Medulla oblongata (tissue), 1 donor: ENCODE measurements around the gene POMC.
"Not testable (repeated sequence)": the region's sequence is repeated elsewhere in the genome, so short reads cannot be mapped to it uniquely, and the experiment has no call there.

Experiments
- DNase-seq: peaks from one replicate; pipeline ENCODE4 v3.0.0-alpha.2; 2015; ENCODE audit errors: extremely low spot score

The POMC gene

GRCh38 chr2:25168256-25169072 is at the start of gene POMC:
POMC (minus strand) TSS chr2:25168580; CDS start chr2:25164772, 3,808 bp downstream.
- DNase-seq = no peak

GRCh38 chr2:25218100-25218499 is 49.7 kb upstream of the POMC start:
- DNase-seq = no peak

GRCh38 chr2:25215948-25216679 is 47.7 kb upstream of the POMC start:
- peak; percentile 62 for DNase-seq

GRCh38 chr2:25215232-25215631 is 46.9 kb upstream of the POMC start:
- no peak for DNase-seq

DNA sequence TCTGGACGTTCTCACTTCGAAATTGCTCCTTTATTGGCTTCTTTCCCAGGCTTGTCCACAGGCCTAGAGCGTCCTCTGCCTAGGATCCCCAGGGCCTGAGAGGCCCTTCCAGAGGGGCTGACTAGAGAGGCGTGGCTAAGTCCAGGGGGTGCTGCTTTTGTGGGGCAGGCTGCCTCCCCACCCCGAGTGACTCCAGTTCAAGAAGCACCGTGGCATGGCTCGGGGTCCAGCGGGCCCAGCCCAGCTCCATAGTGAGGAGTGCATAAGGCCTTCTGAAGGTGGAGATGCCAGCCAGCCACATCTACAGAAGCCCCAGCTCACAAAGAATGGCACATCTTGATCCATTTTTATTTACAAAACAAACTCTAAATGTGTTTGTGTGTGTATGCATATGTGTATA is 44.8 kb upstream of the POMC start:
- no peak for DNase-seq

GRCh38 chr2:25210923-25211322 is 42.5 kb upstream of the POMC start:
- DNase-seq = not testable (repeated sequence)

- DNase-seq = no peak
Observed at GRCh38 chr2:25207078-25207545, 38.7 kb upstream of the POMC start.

GRCh38 chr2:25204190-25204838 is 35.9 kb upstream of the POMC start:
- no peak for DNase-seq

- DNase-seq = no peak
Observed at GRCh38 chr2:25202275-25202674, 33.9 kb upstream of the POMC start.

- no peak for DNase-seq
Observed at GRCh38 chr2:25201794-25202193, 33.4 kb upstream of the POMC start.

GRCh38 chr2:25201265-25201664 is 32.9 kb upstream of the POMC start:
- DNase-seq = no peak

DNA sequence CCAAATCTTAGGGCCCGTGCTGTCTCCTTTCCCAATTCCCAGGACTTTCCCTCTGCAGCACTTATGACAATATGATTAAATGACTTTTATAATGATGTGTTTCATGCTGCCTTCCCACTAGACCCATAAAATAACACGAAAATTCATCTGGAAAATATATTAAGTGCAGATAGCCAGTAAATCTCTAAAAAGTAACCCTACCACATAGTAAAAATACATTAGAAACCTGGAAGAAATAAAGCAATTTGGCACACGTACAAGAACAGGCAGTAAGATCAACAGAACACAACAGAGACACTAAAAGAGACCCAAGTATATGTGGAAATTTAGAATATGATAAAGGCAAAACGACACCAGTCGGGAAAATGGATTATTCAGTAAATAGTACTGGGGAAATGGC is 30.2 kb upstream of the POMC start:
- no peak for DNase-seq

DNA sequence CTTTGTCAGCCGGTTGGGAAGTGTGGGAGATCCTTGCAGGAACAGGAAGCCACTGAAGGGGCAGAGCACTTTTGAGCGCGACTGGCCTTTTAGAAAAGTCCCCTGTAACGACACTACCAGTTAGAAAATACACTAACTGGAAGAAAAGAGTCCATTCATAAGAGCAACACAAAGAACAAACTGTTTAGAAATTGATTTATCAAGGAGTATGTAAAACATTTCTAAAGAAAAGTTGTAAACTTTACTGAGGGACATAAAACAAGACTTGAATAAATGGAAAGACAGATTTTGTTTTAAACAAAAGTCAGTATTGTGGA is 29.8 kb upstream of the POMC start:
- peak; percentile 28 for DNase-seq

- no peak for DNase-seq
Observed at GRCh38 chr2:25197336-25198208, 29.2 kb upstream of the POMC start.

- DNase-seq = no peak
Observed at GRCh38 chr2:25194576-25195122, 26.3 kb upstream of the POMC start.

GRCh38 chr2:25190536-25190935 is 22.2 kb upstream of the POMC start:
- DNase-seq = no peak

DNA sequence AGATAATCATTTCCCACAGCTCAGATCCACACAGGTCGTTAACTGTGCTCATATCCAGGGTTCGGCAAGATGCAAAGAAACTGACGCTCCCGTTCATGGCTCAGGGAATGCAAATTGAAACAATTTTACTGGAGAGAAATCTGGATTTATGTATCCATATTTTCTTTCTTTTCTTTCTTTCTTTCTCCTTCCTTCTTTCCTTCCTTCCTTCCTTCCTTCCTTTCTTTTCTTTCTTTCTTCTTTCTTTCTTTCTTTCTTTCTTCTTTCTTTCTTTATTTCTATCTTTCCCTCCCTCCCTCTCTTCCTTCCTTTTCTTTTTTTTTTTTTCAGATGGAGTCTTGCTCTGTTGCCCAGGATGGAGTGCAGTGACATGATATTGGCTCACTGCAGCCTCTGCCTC is 20.0 kb upstream of the POMC start:
- DNase-seq = no peak

- DNase-seq = no peak
Observed at GRCh38 chr2:25187729-25188350, 19.5 kb upstream of the POMC start.

GRCh38 chr2:25184254-25184653 is 15.9 kb upstream of the POMC start:
- no peak for DNase-seq

DNA sequence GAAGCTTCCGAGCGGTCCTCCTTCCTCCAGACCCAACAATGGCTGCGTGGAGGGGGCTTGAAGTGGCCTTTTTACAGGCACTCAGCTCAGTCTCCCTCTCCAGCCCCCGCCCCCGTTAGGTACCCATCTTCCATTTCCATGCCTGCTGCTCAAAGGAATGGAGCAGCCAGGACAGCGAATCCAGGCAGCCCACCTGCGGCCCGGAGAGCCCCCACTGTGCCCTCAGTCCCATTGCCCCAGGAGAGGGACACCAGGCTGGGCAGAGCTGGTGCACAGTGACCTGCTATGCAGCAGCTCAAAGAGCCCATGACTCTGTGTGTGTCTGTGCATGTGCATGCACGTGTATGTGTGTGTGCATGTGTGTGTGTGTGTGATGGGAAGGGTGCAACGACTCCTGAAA is 10.6 kb upstream of the POMC start:
- DNase-seq = no peak

DNA sequence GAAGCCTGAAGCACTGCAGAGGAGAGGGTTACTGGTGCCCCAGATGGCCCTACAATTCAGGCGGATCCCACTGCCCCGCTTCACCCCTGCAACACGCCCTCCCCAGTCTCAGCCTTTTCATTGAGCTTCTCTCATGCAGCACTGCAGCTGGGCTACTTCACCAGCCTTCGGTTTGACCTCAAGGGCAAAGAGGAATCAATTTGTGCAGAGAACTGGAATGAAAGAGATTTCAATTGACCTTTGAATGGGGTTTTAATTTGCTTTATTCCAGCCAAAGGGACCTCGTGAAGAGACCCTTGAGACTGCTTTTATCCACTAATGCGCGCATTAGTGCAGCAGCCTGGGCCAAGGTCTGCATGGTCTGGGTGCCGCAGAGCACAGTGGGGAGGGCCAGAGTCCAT is 8.8 kb upstream of the POMC start:
- DNase-seq = no peak
